ENCODE data around the gene CD200R1L.

Gene CD200R1L

GRCh38 chr3:112773864-112774263 is 72.8 kb downstream of the CD200R1L start (continued):
- TF ChIP-seq, protein P1, sequence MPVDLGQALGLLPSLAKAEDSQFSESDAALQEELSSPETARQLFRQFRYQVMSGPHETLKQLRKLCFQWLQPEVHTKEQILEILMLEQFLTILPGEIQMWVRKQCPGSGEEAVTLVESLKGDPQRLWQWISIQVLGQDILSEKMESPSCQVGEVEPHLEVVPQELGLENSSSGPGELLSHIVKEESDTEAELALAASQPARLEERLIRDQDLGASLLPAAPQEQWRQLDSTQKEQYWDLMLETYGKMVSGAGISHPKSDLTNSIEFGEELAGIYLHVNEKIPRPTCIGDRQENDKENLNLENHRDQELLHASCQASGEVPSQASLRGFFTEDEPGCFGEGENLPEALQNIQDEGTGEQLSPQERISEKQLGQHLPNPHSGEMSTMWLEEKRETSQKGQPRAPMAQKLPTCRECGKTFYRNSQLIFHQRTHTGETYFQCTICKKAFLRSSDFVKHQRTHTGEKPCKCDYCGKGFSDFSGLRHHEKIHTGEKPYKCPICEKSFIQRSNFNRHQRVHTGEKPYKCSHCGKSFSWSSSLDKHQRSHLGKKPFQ (tag by site-specific recombination; IDR thresholded peaks at IDR 0.05), result no peak
- TF ChIP-seq ZNF112 (tag by site-specific recombination; IDR thresholded peaks at IDR 0.05) (no peak), ZNF202 (tag by site-specific recombination; IDR thresholded peaks at IDR 0.05; ENCODE audit: borderline replicate concordance) (no peak), ZNF362 (tag by site-specific recombination; IDR thresholded peaks at IDR 0.05) (no peak), GLIS2 (tag by site-specific recombination; IDR thresholded peaks at IDR 0.05) (no peak), IKZF3 (tag by site-specific recombination; IDR thresholded peaks at IDR 0.05) (no peak)

DNA sequence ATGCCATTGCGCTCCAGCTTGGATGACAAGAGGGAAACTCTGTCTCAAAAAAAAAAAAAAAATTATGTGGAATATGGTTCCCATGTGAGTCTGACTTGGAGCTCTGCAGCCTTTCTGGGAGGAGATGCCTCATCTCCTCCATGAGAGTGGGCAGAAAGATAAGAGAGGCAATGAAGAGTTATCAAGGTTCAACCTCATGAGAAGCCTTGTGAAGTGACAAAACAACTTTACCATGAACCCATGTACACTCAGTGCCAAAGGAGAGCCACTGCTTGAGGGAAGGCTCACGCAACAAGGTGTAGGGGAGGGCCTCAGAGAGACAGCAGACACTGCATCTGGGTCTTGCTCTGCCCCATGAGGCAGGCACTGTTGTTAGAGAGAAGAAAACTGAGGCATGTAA is 75.7 kb downstream of the CD200R1L start:
- CTCF ChIA-PET, result no interaction called here
- TF ChIP-seq, protein P2, sequence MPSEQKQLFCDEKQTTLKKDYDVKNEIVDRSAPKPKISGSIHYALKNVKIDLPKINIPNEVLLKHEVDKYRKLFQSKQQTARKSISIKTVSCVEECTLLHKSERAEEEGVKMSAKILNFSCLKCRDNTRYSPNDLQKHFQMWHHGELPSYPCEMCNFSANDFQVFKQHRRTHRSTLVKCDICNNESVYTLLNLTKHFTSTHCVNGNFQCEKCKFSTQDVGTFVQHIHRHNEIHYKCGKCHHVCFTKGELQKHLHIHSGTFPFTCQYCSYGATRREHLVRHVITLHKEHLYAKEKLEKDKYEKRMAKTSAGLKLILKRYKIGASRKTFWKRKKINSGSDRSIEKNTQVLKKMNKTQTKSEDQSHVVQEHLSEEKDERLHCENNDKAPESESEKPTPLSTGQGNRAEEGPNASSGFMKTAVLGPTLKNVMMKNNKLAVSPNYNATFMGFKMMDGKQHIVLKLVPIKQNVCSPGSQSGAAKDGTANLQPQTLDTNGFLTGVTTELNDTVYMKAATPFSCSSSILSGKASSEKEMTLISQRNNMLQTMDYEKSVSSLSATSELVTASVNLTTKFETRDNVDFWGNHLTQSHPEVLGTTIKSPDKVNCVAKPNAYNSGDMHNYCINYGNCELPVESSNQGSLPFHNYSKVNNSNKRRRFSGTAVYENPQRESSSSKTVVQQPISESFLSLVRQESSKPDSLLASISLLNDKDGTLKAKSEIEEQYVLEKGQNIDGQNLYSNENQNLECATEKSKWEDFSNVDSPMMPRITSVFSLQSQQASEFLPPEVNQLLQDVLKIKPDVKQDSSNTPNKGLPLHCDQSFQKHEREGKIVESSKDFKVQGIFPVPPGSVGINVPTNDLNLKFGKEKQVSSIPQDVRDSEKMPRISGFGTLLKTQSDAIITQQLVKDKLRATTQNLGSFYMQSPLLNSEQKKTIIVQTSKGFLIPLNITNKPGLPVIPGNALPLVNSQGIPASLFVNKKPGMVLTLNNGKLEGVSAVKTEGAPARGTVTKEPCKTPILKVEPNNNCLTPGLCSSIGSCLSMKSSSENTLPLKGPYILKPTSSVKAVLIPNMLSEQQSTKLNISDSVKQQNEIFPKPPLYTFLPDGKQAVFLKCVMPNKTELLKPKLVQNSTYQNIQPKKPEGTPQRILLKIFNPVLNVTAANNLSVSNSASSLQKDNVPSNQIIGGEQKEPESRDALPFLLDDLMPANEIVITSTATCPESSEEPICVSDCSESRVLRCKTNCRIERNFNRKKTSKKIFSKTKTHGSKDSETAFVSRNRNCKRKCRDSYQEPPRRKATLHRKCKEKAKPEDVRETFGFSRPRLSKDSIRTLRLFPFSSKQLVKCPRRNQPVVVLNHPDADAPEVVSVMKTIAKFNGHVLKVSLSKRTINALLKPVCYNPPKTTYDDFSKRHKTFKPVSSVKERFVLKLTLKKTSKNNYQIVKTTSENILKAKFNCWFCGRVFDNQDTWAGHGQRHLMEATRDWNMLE (tag by site-specific recombination; conservative IDR thresholded peaks at IDR 0.05; ENCODE audit: low read depth), result no peak
- TF ChIP-seq BCL11A (tag by site-specific recombination; IDR thresholded peaks at IDR 0.05; ENCODE audit: low read depth), result no peak
- TF ChIP-seq ZNF354C (tag by site-specific recombination; IDR thresholded peaks at IDR 0.05; ENCODE audit: borderline replicate concordance, low read depth), result no peak
- TF ChIP-seq ZXDB (tag by site-specific recombination; IDR thresholded peaks at IDR 0.05), result no peak
- TF ChIP-seq, protein P1 (tag by site-specific recombination; IDR thresholded peaks at IDR 0.05), result no peak
- no peak for TF ChIP-seq SALL2 (tag by site-specific recombination; IDR thresholded peaks at IDR 0.05; ENCODE audit: borderline replicate concordance)
- TF ChIP-seq SP7 (tag by site-specific recombination; IDR thresholded peaks at IDR 0.05), result no peak
- TF ChIP-seq ZSCAN5A (tag by site-specific recombination; IDR thresholded peaks at IDR 0.05), result no peak
- TF ChIP-seq ZNF843 (tag by site-specific recombination; IDR thresholded peaks at IDR 0.05), result no peak
- TF ChIP-seq ZNF580 (tag by site-specific recombination; IDR thresholded peaks at IDR 0.05), result no peak
- TF ChIP-seq BCL11B (tag by site-specific recombination; IDR thresholded peaks at IDR 0.05; ENCODE audit: low read depth), result no peak
- TF ChIP-seq, protein P3, sequence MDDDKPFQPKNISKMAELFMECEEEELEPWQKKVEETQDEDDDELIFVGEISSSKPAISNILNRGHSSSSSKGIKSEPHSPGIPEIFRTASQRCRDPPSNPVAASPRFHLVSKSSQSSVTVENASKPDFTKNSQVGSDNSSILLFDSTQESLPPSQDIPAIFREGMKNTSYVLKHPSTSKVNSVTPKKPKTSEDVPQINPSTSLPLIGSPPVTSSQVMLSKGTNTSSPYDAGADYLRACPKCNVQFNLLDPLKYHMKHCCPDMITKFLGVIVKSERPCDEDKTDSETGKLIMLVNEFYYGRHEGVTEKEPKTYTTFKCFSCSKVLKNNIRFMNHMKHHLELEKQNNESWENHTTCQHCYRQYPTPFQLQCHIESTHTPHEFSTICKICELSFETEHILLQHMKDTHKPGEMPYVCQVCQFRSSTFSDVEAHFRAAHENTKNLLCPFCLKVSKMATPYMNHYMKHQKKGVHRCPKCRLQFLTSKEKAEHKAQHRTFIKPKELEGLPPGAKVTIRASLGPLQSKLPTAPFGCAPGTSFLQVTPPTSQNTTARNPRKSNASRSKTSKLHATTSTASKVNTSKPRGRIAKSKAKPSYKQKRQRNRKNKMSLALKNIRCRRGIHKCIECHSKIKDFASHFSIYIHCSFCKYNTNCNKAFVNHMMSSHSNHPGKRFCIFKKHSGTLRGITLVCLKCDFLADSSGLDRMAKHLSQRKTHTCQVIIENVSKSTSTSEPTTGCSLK (tag by site-specific recombination; IDR thresholded peaks at IDR 0.05), result no peak
- no peak for TF ChIP-seq ZNF529 (tag by site-specific recombination; IDR thresholded peaks at IDR 0.05; ENCODE audit: insufficient replicate concordance)
- TF ChIP-seq ZNF26 (tag by site-specific recombination; IDR thresholded peaks at IDR 0.05), result no peak
- no peak for TF ChIP-seq ZNF239 (tag by site-specific recombination; IDR thresholded peaks at IDR 0.05)
- no peaks in the 10 kb centered on the region for H3K9me3 ChIP-seq (ENCODE audit: control insufficient read depth, insufficient read depth, low read depth, low read length)
- no peak overlapping the region for H3K27ac ChIP-seq (ENCODE audit: extremely low read depth, low read depth, low read length)
- POLR2A ChIA-PET, result no interaction called here
- no peaks in the 10 kb centered on the region; the same call in 1 of the 2 replicates for H3K4me1 ChIP-seq (ENCODE audit: control insufficient read depth, insufficient read depth, low read length)
- no peaks in the 10 kb centered on the region for H3K36me3 ChIP-seq (ENCODE audit: control insufficient read depth in 2 of 2, insufficient read depth in 1 of 2, low read length in 2 of 2)
- no peak overlapping the region for H3K4me3 ChIP-seq (ENCODE audit: low read depth, low read length)
